IMR-90 (cell line): ENCODE results near the gene GOLGA8B. TPM values are rescaled to one million over a fixed set of nuclear protein-coding genes. Genes with fewer than 3 reads are reported as not detected.

ENCODE experiments used
- ATAC-seq: fragments of 200-7000 bp; cut with Tn5 transposase; 2 replicates; pipeline ENCODE4 v1.9.1; 2020; ENCODE audit warnings: low read depth, mild to moderate bottlenecking, moderate library complexity
- BruUV-seq: library from RNA; stranded (reverse); fragments of 400-500 nt; replicated peaks from 2 replicates; lab custom pipeline; 2021; lab: Mats Ljungman, UMichigan
- CTCF ChIA-PET: fragments of 300-600 bp; formaldehyde crosslinking; extraction: SDS; loops from one replicate; lab custom pipeline; 2021; ENCODE audit warnings: antibody characterized with exemption; lab: Yijun Ruan, JAX
- POLR2A ChIA-PET: fragments of 300-600 bp; sonication (Branson Sonifier 250); formaldehyde crosslinking; loops from one replicate; lab custom pipeline; 2022; ENCODE audit warnings: antibody characterized with exemption; ENCODE audit not compliant: unreplicated experiment; lab: Charles Lee
- DNase-seq: peaks from one replicate; pipeline ENCODE4 v3.0.0; 2013
- H2AFZ ChIP-seq: replicated peaks from 2 replicates; pipeline ENCODE3; 2013; ENCODE audit warnings: low read length, mild to moderate bottlenecking; ENCODE audit not compliant: poor library complexity
- H2AK5ac ChIP-seq: 2 replicates; pipeline ENCODE4 v1.6.1; 2013; ENCODE audit warnings: low read depth, low read length, inconsistent platforms
- H2AK9ac ChIP-seq: replicated peaks from 2 replicates; pipeline ENCODE3; 2013; ENCODE audit warnings: mild to moderate bottlenecking, low read depth, low read length, moderate library complexity; ENCODE audit not compliant: poor library complexity
- H2BK120ac ChIP-seq: 2 replicates; pipeline ENCODE4 v1.6.1; 2013; ENCODE audit warnings: low read depth, low read length, inconsistent platforms
- H2BK15ac ChIP-seq: 3 replicates; pipeline ENCODE4 v1.6.1; 2013; ENCODE audit warnings: low read depth, low read length, inconsistent platforms
- H2BK20ac ChIP-seq: 2 replicates; pipeline ENCODE4 v1.6.1; 2013; ENCODE audit warnings: low read depth, mild to moderate bottlenecking, inconsistent platforms, low read length, moderate library complexity
- H2BK5ac ChIP-seq: 2 replicates; pipeline ENCODE4 v1.6.1; 2013; ENCODE audit warnings: mild to moderate bottlenecking, low read depth, low read length, inconsistent platforms; ENCODE audit not compliant: poor library complexity, severe bottlenecking
- H3K14ac ChIP-seq: replicated peaks from 2 replicates; pipeline ENCODE4 v1.6.1; 2013; ENCODE audit warnings: low read depth, low read length, inconsistent platforms
- H3K18ac ChIP-seq: 2 replicates; pipeline ENCODE4 v1.6.1; 2013; ENCODE audit warnings: low read depth, low read length, control low read depth
- H3K23ac ChIP-seq: 2 replicates; pipeline ENCODE4 v1.6.1; 2013; ENCODE audit warnings: low read depth, low read length, inconsistent platforms
- H3K27ac ChIP-seq: 2 replicates; pipeline ENCODE4 v1.5.1; 2013; ENCODE audit warnings: mild to moderate bottlenecking, control low read depth, low read length; ENCODE audit not compliant: insufficient read depth
- H3K27me3 ChIP-seq: 2 replicates; pipeline ENCODE4 v1.6.1; 2013; ENCODE audit warnings: low read length; ENCODE audit not compliant: control insufficient read depth, insufficient read depth
- H3K36me3 ChIP-seq: 2 replicates; pipeline ENCODE4 v1.6.1; 2013; ENCODE audit warnings: low read length, mixed read lengths; ENCODE audit not compliant: control insufficient read depth, insufficient read depth
- H3K4ac ChIP-seq: 2 replicates; pipeline ENCODE4 v1.6.1; 2013; ENCODE audit warnings: low read depth, low read length, inconsistent platforms
- H3K4me1 ChIP-seq: 2 replicates; pipeline ENCODE4 v1.6.1; 2013; ENCODE audit warnings: low read length, mixed read lengths; ENCODE audit not compliant: control insufficient read depth, insufficient read depth
- H3K4me2 ChIP-seq: 2 replicates; pipeline ENCODE4 v1.6.1; 2013; ENCODE audit warnings: low read depth, mild to moderate bottlenecking, control low read depth, low read length, moderate library complexity
- H3K4me3 ChIP-seq: 2 replicates; pipeline ENCODE4 v1.5.1; 2013; ENCODE audit warnings: low read depth, mild to moderate bottlenecking, control low read depth, low read length, moderate library complexity; ENCODE audit not compliant: insufficient read depth
- H3K56ac ChIP-seq: 2 replicates; pipeline ENCODE4 v1.6.1; 2013; ENCODE audit warnings: low read length, inconsistent platforms; ENCODE audit not compliant: insufficient read depth; ENCODE audit errors: extremely low read depth
- H3K79me1 ChIP-seq, 2 experiments: 2 replicates each; pipeline ENCODE4 v1.6.1; 2013; ENCODE audit warnings: low read length in 2 of 2, inconsistent platforms in 1 of 2, low read depth in 1 of 2
- H3K9ac ChIP-seq: 2 replicates; pipeline ENCODE4 v1.6.1; 2013; ENCODE audit warnings: low read depth, low read length, control low read depth
- H3K9me1 ChIP-seq: 2 replicates; pipeline ENCODE4 v1.6.1; 2013; ENCODE audit warnings: low read length, inconsistent platforms; ENCODE audit not compliant: insufficient read depth
- H3K9me3 ChIP-seq: 2 replicates; pipeline ENCODE4 v1.6.1; 2013; ENCODE audit warnings: low read length; ENCODE audit not compliant: control insufficient read depth, insufficient read depth
- H4K20me1 ChIP-seq: 2 replicates; pipeline ENCODE4 v1.6.1; 2013; ENCODE audit warnings: low read length, inconsistent platforms; ENCODE audit not compliant: insufficient read depth
- H4K5ac ChIP-seq: 2 replicates; pipeline ENCODE4 v1.6.1; 2013; ENCODE audit warnings: mild to moderate bottlenecking, low read depth, low read length, control low read depth
- H4K8ac ChIP-seq, 2 experiments: 2 replicates each; pipeline ENCODE4 v1.6.1; 2013; ENCODE audit warnings: low read depth in 2 of 2, low read length in 2 of 2, control low read depth in 1 of 2, inconsistent platforms in 1 of 2
- H4K91ac ChIP-seq: 2 replicates; pipeline ENCODE4 v1.6.1; 2013; ENCODE audit warnings: low read depth, low read length, inconsistent platforms; ENCODE audit not compliant: insufficient read depth
- BHLHE40 ChIP-seq: fragments of 150-350 bp; IDR thresholded peaks from 2 replicates; pipeline ENCODE4 v1.6.1; 2016; ENCODE audit warnings: mild to moderate bottlenecking, low read depth, low read length
- CEBPB ChIP-seq: IDR thresholded peaks from 2 replicates; pipeline ENCODE4 v1.6.1; 2012; ENCODE audit warnings: low read depth, low read length, improper control_type of control experiment
- CHD1 ChIP-seq: IDR thresholded peaks from 2 replicates; pipeline ENCODE4 v1.6.1; 2012; ENCODE audit warnings: low read depth, low read length, improper control_type of control experiment
- ELK1 ChIP-seq: fragments of 150-350 bp; IDR thresholded peaks from 2 replicates; pipeline ENCODE4 v1.6.1; 2016; ENCODE audit warnings: low read depth, mild to moderate bottlenecking, low read length, moderate library complexity, borderline replicate concordance
- FOS ChIP-seq: fragments of 150-350 bp; IDR thresholded peaks from 2 replicates; pipeline ENCODE4 v1.6.1; 2016; ENCODE audit warnings: low read depth, low read length
- MAZ ChIP-seq: IDR thresholded peaks from 2 replicates; pipeline ENCODE4 v1.6.1; 2012; ENCODE audit warnings: low read depth, mild to moderate bottlenecking, low read length, improper control_type of control experiment, moderate library complexity, borderline replicate concordance
- NFE2L2 ChIP-seq: fragments of 150-350 bp; IDR thresholded peaks from 2 replicates; pipeline ENCODE4 v1.6.1; 2016; ENCODE audit warnings: low read depth, mild to moderate bottlenecking, low read length
- RAD21 ChIP-seq: IDR thresholded peaks from 2 replicates; pipeline ENCODE4 v1.6.1; 2012; ENCODE audit warnings: low read length, improper control_type of control experiment
- RCOR1 ChIP-seq: IDR thresholded peaks from 2 replicates; pipeline ENCODE4 v1.6.1; 2012; ENCODE audit warnings: mild to moderate bottlenecking, low read length, improper control_type of control experiment; ENCODE audit not compliant: insufficient replicate concordance
- RFX5 ChIP-seq: IDR thresholded peaks from 2 replicates; pipeline ENCODE4 v1.8.0; 2012; ENCODE audit warnings: low read depth, mild to moderate bottlenecking, low read length, moderate library complexity
- WGBS, 2 experiments: methylation state at CpG; one replicate each; pipeline versions ENCODE4 v1.1.5 to v1.1.7; 2013; ENCODE audit warnings: missing lambda C conversion rate in 2 of 2; ENCODE audit not compliant: insufficient read length in 1 of 2; ENCODE audit errors: extremely low coverage in 2 of 2; 5-methylcytosine and 5-hydroxymethylcytosine counted together
- dilution Hi-C: fragments of 300-500 bp; cut with HindIII; formaldehyde crosslinking; loops from one replicate; pipeline ENCODE4 v1.14.3; 2018; ENCODE audit warnings: low sequenced_read_pairs; ENCODE audit not compliant: unreplicated experiment
- in situ Hi-C: fragments of 300-500 bp; cut with MboI; formaldehyde crosslinking; loops from 3 replicates; pipeline ENCODE4 v1.14.3; 2019; ENCODE audit warnings: low sequenced_read_pairs, inconsistent platforms, mixed read lengths
- intact Hi-C: fragments of 100-400 bp; cut with micrococcal nuclease; formaldehyde crosslinking; loops from 2 replicates; pipeline ENCODE4 v1.10.0; 2022
- polyA plus RNA-seq, 3 experiments: library from polyadenylated mRNA; depleted of rRNA; stranded (reverse); fragments of >200 nt; gene quantifications; 2 replicates each; pipeline ENCODE4 v1.2.3, GENCODE V29; 2012; ENCODE audit warnings: low replicate concordance in 1 of 3
- total RNA-seq: library from RNA; depleted of rRNA; stranded (reverse); fragments of >200 nt; gene quantifications from 2 replicates; pipeline ENCODE4 v1.2.3, GENCODE V29; 2012

The GOLGA8B gene
- total and polyA plus RNA-seq, 2 of the 4 experiments (the other 2 are of a cell fraction) = 7.7 to 31.6 TPM

- no peak for ATAC-seq
- Histone ChIP-seq H4K8ac (no peak overlapping the region), H3K27ac (no peak overlapping the region), H3K79me1 (no peaks in the 10 kb centered on the region), H3K27me3 (peaks cover 21% of the 10 kb centered on the region), H3K4me2 (no peak overlapping the region), H2AFZ (no peak overlapping the region), H4K20me1 (no peaks in the 10 kb centered on the region), H2BK5ac (no peak overlapping the region), H2BK120ac (no peak overlapping the region), H4K5ac (no peak overlapping the region), H3K4ac (no peak overlapping the region), H3K9me1 (no peaks in the 10 kb centered on the region), H3K56ac (no peak overlapping the region), H3K18ac (no peak overlapping the region), H3K4me1 (no peaks in the 10 kb centered on the region; the same call in 1 of the 2 replicates), H2BK15ac (no peak overlapping the region), H2AK5ac (no peak overlapping the region), H3K23ac (no peak overlapping the region), H3K36me3 (no peaks in the 10 kb centered on the region), H3K4me3 (no peak overlapping the region), H3K9me3 (no peaks in the 10 kb centered on the region; the same call in 1 of the 2 replicates), H3K9ac (no peak overlapping the region), H4K91ac (no peak overlapping the region), H2AK9ac (no peak overlapping the region), H2BK20ac (no peak overlapping the region), H3K14ac (no peak overlapping the region)
- dilution Hi-C loops = no loop called here
- POLR2A ChIA-PET = no interaction called here
- no TSS peak for BruUV-seq
- DNase-seq = no peak
- in situ Hi-C loops = no loop called here
- no peak for TF ChIP-seq NFE2L2
- TF ChIP-seq RAD21 = no peak
- TF ChIP-seq CEBPB = no peak
- no peak for TF ChIP-seq BHLHE40
- no peak for TF ChIP-seq CHD1
- no peak for TF ChIP-seq RCOR1
- TF ChIP-seq MAZ = no peak
- TF ChIP-seq FOS = no peak
- no peak for TF ChIP-seq RFX5
- TF ChIP-seq ELK1 = no peak
- no CpG with 5 or more reads among the region's 1 CpG for WGBS, 2 experiments
- intact Hi-C loops = no loop called here
- CTCF ChIA-PET = no interaction called here
These were observed 25.1 kb upstream of the GOLGA8B start for GRCh38 chr15:34608517-34608916.
